ENCODE data around the gene TFPI. TPM values are rescaled to one million over a fixed set of nuclear protein-coding genes. Genes with fewer than 3 reads are reported as not detected.

Gene TFPI
- total and polyA plus RNA-seq, 8 donors, result 7.5 to 118 (median 16.8) TPM

DNA sequence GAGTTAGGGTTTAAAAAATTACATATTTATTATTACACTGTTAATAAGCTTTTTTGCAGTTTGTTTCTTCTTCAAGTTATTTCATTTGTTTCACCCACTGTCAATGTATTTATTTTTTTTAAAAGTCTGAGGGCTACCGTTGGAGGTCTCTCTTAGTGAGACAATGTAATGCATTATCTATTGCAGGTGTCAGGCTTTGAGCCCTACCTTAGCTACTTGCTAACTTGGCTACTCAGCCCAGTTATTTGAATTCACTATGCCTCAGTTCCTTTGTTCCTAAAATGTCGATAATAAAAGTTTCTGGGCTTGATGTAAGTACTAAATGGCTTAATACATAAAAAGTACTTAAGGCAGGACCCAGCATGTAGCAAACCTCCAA is 458 bp upstream of the TFPI start:
- H3K4me3 ChIP-seq, result peak overlapping the region in 2 of 4 donors; percentile 41 to 49
- 50 to 61% (median 57%) methylated on average over 2 of the region's 2 CpGs for WGBS, 5 donors
- no peaks in the 10 kb centered on the region for H3K27me3 ChIP-seq
- no peaks in the 10 kb centered on the region for H3K36me3 ChIP-seq
- no peaks in the 10 kb centered on the region for H3K9me3 ChIP-seq
- peak overlapping the region in 3 of 5 donors; percentile 69 to 74 (median 73) for H3K27ac ChIP-seq
- TF ChIP-seq EP300 (IDR thresholded peaks at IDR 0.05), result no peak
- TF ChIP-seq POLR2AphosphoS5 (IDR thresholded peaks at IDR 0.05), result no peak
- TF ChIP-seq POLR2A (IDR thresholded peaks at IDR 0.05), result no peak
- no peak for DNase-seq
- intact Hi-C loops (cut with DNase I; ENCODE audit: low total_unique reads), result no loop called here
- H3K4me1 ChIP-seq, result peaks cover 0 to 27% (median 5%) of the 10 kb centered on the region in 4 donors

DNA sequence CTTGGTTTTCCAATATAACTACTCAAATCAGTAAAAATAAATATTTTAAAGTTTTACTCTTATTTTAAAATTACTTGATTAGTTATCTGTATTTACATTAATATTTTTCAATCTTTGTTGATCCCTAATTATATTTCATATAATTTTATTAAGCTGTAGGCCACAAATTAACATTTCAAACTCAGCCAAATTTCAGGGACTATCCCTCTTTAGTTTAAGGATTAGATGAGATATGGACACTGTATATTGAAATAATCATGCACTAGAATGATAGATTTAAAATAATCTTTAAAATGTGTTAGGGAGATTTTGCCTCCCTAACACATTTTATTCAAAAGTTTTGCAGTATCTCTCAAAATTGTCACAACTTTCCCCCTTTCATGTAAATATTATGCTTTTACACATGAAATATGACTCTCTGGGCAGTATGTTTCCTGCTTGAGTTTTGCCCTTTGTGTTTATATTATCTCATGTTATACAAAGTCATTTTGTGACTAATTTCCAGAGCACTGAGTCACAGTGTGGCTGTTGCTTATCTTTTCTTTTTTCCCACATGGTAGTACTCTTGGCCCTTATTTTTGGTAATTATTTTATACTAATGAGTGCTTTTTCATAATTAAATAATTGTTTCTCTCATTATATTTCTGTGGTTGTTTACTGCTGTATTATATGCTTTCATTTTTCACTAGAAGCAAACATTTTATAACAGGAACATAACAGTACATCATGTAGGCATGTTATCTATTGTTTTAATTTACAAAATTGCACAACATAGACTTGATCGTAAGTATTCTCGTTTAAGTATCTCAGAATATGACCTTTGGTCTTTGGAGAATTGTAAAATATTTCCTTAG is 1.2 kb downstream of the TFPI start:
- Histone ChIP-seq H3K27me3 (no peaks in the 10 kb centered on the region), H3K4me3 (peak overlapping the region; percentile 33 to 49 (median 39)), H3K36me3 (no peaks in the 10 kb centered on the region), H3K4me1 (peaks cover 0 to 40% (median 10%) of the 10 kb centered on the region in 4 donors), H3K27ac (peak overlapping the region in 4 of 5 donors; percentile 54 to 74 (median 71)), H3K9me3 (no peaks in the 10 kb centered on the region)
- intact Hi-C loops (cut with DNase I; ENCODE audit: low total_unique reads), result no loop called here
- 7 to 14% (median 9%) methylated on average over 2 of the region's 2 CpGs for WGBS, 5 donors
- TF ChIP-seq EP300 (IDR thresholded peaks at IDR 0.05) (no peak), POLR2A (IDR thresholded peaks at IDR 0.05) (no peak), POLR2AphosphoS5 (IDR thresholded peaks at IDR 0.05) (peak in 1 of 3 donors; percentile 26)
- TF ChIP-seq, protein P1, sequence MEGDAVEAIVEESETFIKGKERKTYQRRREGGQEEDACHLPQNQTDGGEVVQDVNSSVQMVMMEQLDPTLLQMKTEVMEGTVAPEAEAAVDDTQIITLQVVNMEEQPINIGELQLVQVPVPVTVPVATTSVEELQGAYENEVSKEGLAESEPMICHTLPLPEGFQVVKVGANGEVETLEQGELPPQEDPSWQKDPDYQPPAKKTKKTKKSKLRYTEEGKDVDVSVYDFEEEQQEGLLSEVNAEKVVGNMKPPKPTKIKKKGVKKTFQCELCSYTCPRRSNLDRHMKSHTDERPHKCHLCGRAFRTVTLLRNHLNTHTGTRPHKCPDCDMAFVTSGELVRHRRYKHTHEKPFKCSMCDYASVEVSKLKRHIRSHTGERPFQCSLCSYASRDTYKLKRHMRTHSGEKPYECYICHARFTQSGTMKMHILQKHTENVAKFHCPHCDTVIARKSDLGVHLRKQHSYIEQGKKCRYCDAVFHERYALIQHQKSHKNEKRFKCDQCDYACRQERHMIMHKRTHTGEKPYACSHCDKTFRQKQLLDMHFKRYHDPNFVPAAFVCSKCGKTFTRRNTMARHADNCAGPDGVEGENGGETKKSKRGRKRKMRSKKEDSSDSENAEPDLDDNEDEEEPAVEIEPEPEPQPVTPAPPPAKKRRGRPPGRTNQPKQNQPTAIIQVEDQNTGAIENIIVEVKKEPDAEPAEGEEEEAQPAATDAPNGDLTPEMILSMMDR (IDR thresholded peaks at IDR 0.05), result no peak
- DNase-seq, result peak in 1 of 2 donors; percentile 64

DNA sequence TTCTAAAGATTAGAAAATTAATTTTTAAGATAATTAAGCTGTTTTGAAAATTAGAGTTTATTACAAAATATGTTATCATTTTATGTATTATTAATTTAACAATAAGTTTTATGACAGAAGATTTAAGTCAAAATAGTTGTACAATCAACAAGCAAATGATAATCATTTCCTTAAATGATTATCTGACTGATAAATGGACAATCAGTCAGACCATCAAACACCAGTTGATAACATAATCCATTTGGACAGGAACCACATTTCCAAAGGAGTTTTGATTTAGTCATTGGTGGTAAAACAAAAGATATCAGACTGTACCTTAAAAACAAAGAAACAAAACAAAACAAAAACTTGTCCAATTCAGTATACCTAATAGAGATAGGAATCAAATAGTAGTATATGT is 1.9 kb downstream of the TFPI start:
- Histone ChIP-seq H3K4me1 (peaks cover 0 to 40% (median 10%) of the 10 kb centered on the region in 4 donors), H3K4me3 (peak overlapping the region; percentile 4 to 49 (median 26)), H3K36me3 (no peaks in the 10 kb centered on the region), H3K27ac (peak overlapping the region in 4 of 5 donors; percentile 12 to 74 (median 71)), H3K27me3 (no peaks in the 10 kb centered on the region), H3K9me3 (no peaks in the 10 kb centered on the region)
- DNase-seq, result no peak
- intact Hi-C loops (cut with DNase I; ENCODE audit: low total_unique reads), result no loop called here
- no peak for TF ChIP-seq POLR2AphosphoS5 (IDR thresholded peaks at IDR 0.05)
- no peak for TF ChIP-seq EP300 (IDR thresholded peaks at IDR 0.05)
- TF ChIP-seq, protein P1 (IDR thresholded peaks at IDR 0.05), result no peak
- no peak for TF ChIP-seq POLR2A (IDR thresholded peaks at IDR 0.05)

DNA sequence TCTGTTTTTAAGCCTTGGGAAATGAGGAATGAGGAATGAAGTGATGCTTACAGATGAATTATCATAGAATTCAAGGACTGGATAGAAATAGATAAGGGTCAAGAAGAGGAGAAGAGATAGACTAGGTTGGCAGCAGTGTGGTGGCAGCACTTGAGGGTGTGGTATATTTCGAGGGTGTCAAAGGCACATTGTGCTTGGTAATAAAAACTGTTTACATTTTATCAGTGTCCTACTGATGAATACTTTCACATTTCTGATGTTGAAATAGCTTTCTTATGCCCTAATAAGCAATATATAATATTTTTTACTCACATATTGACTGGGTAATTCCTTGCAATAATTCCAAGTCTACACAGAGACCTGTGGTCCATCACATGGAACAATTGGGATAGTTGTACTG is 3.4 kb downstream of the TFPI start:
- Histone ChIP-seq H3K4me3 (peak overlapping the region in 2 of 4 donors; percentile 15 to 49), H3K9me3 (no peaks in the 10 kb centered on the region), H3K27me3 (no peaks in the 10 kb centered on the region), H3K27ac (peak overlapping the region in 3 of 5 donors; percentile 32 to 73 (median 40)), H3K36me3 (no peaks in the 10 kb centered on the region), H3K4me1 (peaks cover 0 to 43% (median 10%) of the 10 kb centered on the region in 4 donors)
- DNase-seq, result no peak
- TF ChIP-seq POLR2AphosphoS5 (IDR thresholded peaks at IDR 0.05) (no peak), EP300 (IDR thresholded peaks at IDR 0.05) (no peak), POLR2A (IDR thresholded peaks at IDR 0.05) (no peak)
- TF ChIP-seq, protein P1 (IDR thresholded peaks at IDR 0.05), result no peak
- intact Hi-C loops (cut with DNase I; ENCODE audit: low total_unique reads), result no loop called here
- 36 to 53% (median 43%) methylated on average over 1 of the region's 1 CpG for WGBS, 5 donors
